ENCODE results near the gene SEC16A.

SEC16A gene

DNA sequence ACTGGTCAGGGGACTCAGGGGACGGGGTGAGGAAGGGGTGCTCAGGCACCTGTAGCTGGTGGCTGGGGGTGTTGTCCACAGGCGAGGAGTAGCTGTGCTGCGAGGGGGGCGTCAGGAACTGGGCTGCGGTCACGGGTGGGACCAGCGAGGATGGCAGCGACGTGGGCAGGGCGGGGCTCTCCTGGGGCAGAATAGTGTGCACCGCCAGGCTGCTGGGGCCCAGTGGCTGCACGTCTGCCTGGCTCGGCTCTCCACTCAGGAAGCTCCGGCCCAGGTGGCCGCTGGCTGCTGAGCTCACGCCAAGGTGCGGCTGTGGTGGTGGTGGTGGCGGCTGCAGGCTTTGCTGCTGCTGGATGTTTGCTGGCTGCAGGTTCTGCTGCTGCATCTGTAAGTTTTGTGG is 13.3 kb upstream of the SEC16A start:
- no peak for TF ChIP-seq FOXP2 (optimal IDR thresholded peaks at IDR 0.05; ENCODE audit: borderline replicate concordance, extremely low read depth, extremely low read length, insufficient read depth)
- TF ChIP-seq, protein P1, sequence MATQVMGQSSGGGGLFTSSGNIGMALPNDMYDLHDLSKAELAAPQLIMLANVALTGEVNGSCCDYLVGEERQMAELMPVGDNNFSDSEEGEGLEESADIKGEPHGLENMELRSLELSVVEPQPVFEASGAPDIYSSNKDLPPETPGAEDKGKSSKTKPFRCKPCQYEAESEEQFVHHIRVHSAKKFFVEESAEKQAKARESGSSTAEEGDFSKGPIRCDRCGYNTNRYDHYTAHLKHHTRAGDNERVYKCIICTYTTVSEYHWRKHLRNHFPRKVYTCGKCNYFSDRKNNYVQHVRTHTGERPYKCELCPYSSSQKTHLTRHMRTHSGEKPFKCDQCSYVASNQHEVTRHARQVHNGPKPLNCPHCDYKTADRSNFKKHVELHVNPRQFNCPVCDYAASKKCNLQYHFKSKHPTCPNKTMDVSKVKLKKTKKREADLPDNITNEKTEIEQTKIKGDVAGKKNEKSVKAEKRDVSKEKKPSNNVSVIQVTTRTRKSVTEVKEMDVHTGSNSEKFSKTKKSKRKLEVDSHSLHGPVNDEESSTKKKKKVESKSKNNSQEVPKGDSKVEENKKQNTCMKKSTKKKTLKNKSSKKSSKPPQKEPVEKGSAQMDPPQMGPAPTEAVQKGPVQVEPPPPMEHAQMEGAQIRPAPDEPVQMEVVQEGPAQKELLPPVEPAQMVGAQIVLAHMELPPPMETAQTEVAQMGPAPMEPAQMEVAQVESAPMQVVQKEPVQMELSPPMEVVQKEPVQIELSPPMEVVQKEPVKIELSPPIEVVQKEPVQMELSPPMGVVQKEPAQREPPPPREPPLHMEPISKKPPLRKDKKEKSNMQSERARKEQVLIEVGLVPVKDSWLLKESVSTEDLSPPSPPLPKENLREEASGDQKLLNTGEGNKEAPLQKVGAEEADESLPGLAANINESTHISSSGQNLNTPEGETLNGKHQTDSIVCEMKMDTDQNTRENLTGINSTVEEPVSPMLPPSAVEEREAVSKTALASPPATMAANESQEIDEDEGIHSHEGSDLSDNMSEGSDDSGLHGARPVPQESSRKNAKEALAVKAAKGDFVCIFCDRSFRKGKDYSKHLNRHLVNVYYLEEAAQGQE (IDR thresholded peaks at IDR 0.05; ENCODE audit: insufficient read depth in 1 of 2, low read depth in 2 of 2, low read length in 2 of 2) = no peak
- no peak for TF ChIP-seq POLR2AphosphoS5 (IDR thresholded peaks at IDR 0.05; ENCODE audit: low read depth, low read length)
- no peak for TF ChIP-seq SIN3A (IDR thresholded peaks at IDR 0.05; ENCODE audit: borderline replicate concordance, insufficient read depth, low read length)
- TF ChIP-seq TAF1 (IDR thresholded peaks at IDR 0.05; ENCODE audit: borderline replicate concordance, insufficient read depth, low read length) = no peak

DNA sequence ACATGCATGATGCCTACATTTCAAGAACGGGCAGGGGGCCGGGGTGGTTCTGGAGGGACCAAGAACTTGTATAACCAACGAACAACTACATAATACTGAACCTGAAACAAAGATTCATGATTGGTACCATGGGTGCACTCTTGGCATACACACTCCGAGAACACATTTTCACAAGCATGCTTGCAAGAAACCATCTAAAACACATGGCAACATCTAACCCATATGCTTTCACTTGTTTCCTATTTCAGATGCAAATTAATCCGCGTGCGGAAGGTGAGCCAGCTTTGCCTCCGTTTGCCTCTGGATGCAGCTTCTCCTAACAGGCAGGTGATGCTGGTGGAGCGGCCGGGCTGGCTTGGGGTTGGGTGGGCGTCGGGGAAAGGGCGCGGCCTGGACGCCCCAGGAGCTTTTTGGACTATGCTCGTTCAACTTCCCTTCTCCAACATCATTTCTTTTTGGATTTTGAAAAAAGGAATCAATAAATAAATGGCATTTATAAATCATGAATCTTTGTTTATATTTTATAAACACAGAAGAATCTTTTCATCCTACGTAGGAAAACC is 12.5 kb upstream of the SEC16A start:
- TF ChIP-seq TAF1 (IDR thresholded peaks at IDR 0.05; ENCODE audit: borderline replicate concordance, insufficient read depth, low read length) (no peak), FOXP2 (optimal IDR thresholded peaks at IDR 0.05; ENCODE audit: borderline replicate concordance, extremely low read depth, extremely low read length, insufficient read depth) (no peak), SIN3A (IDR thresholded peaks at IDR 0.05; ENCODE audit: borderline replicate concordance, insufficient read depth, low read length) (no peak), POLR2AphosphoS5 (IDR thresholded peaks at IDR 0.05; ENCODE audit: low read depth, low read length) (no peak)
- TF ChIP-seq, protein P1 (IDR thresholded peaks at IDR 0.05; ENCODE audit: insufficient read depth in 1 of 2, low read depth in 2 of 2, low read length in 2 of 2) = no peak

DNA sequence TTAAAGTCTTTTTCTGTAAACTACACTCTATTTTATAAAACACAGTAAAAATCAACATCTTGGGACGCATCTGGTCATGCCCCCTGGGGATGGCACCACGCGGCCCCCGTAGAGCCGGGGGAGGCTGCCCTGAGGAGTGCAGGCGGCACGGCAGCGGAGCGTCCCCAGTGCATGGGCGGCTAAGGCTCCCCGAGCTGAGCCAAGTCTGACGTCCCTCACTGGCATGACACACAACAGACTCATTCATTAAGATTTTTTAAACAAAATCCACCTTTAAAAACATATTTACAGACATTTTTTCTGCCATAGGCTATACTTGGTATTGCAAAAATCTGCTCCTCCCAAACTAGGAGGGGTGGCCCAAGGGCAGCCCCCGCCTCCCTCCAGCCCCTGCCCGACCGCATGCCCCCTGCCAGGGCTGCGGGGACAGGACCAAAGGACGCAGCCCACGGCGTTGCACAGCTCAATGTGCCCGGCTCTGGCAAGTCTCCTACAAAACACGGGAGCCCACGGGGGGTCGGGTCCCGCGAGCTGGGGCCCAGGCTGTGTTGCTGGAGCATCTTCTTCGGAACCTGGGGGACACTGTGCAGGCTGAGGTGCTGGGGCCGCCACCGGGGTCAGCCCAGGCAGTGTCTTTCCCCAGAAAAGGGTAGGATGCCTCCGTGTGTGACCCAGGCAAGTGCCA is 11.8 kb upstream of the SEC16A start:
- TF ChIP-seq, protein P1 (IDR thresholded peaks at IDR 0.05; ENCODE audit: insufficient read depth in 1 of 2, low read depth in 2 of 2, low read length in 2 of 2) = no peak
- no peak for TF ChIP-seq SIN3A (IDR thresholded peaks at IDR 0.05; ENCODE audit: borderline replicate concordance, insufficient read depth, low read length)
- TF ChIP-seq FOXP2 (optimal IDR thresholded peaks at IDR 0.05; ENCODE audit: borderline replicate concordance, extremely low read depth, extremely low read length, insufficient read depth) = no peak
- no peak for TF ChIP-seq TAF1 (IDR thresholded peaks at IDR 0.05; ENCODE audit: borderline replicate concordance, insufficient read depth, low read length)
- no peak for TF ChIP-seq POLR2AphosphoS5 (IDR thresholded peaks at IDR 0.05; ENCODE audit: low read depth, low read length)

DNA sequence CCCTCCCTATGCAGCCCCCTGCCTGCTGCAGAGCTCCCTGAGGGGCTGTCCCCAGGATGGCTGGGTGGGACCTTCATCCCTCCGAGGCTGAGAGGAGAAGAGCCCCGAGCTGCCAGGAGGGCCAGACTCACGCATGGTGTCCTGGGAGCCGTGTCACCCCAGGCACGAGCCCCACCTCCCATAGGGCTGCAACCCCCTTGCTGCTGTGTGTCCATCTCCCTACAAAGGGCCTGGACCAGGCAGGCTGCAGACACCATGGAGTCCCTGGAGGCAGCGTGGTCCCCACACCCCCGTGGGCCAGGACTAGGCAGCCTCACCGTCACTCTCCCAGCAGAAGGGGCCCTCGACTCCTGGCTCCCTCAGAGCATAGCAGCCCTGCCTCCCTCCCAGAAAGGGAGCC is 11.2 kb upstream of the SEC16A start:
- TF ChIP-seq, protein P1 (IDR thresholded peaks at IDR 0.05; ENCODE audit: insufficient read depth in 1 of 2, low read depth in 2 of 2, low read length in 2 of 2) = no peak

GRCh38 chr9:136493567-136493971 is 10.7 kb upstream of the SEC16A start:
- TF ChIP-seq SIN3A (IDR thresholded peaks at IDR 0.05; ENCODE audit: borderline replicate concordance, insufficient read depth, low read length) (no peak), TAF1 (IDR thresholded peaks at IDR 0.05; ENCODE audit: borderline replicate concordance, insufficient read depth, low read length) (no peak), POLR2AphosphoS5 (IDR thresholded peaks at IDR 0.05; ENCODE audit: low read depth, low read length) (no peak; the same call in 1 of the 2 replicates), FOXP2 (optimal IDR thresholded peaks at IDR 0.05; ENCODE audit: borderline replicate concordance, extremely low read depth, extremely low read length, insufficient read depth) (no peak)
- TF ChIP-seq, protein P1 (IDR thresholded peaks at IDR 0.05; ENCODE audit: insufficient read depth in 1 of 2, low read depth in 2 of 2, low read length in 2 of 2) = no peak

Measured in PFSK-1 (cell line).